GM19452 (cell line): ENCODE results near the gene SMG6.

Source experiments
- ATAC-seq: cut with Tn5 transposase; IDR thresholded peaks from one replicate; pipeline ENCODE4 v1.9.1; 2021; ENCODE audit not compliant: unreplicated experiment

SMG6 gene

DNA sequence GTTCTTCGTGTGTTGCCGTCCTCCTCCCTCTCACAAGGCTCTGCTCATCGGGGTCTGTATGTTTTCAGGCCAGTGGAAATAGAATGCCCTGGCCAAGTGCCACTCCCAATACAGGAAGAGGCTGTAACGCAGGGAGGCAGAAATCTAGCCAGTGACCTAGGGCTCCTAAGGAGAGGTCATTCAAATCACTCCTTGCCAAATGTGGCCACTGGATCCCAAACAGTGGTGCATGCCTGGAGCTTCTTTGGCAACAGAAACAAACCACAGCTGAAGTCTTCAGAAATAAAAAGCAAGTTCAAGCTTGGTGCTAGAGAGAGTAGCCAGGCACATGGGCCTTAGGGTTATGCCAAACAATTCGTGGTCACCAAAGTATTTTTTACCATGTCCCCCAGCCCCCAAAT is 66.1 kb downstream of the SMG6 start:
- no peak for ATAC-seq

DNA sequence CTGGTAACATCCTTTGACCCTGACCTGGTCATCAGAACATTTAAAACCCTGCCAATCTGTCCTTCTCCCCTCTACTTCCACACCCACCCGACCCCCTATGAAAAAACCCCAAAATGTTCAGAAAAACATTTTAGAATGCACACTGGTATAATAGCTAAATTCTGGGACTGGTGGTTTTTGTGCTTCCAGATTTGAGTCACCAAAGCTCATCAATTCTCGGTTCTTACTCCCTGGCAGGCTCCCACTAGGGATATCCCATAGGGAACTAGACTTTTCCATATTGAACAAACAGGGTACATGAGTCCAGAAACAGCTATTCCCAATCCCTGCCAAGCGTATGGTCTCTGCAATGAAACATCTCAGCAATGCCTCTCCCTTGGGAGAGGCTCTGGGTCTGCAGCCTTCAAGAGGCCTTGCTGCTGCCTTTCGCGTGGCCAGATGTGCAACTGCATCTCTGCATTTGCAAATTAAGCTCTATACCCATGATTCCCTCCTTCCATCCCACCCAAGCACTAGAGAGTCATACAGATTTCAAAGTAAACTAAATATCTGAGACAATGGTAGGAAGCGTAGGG is 67.7 kb downstream of the SMG6 start:
- ATAC-seq = no peak

DNA sequence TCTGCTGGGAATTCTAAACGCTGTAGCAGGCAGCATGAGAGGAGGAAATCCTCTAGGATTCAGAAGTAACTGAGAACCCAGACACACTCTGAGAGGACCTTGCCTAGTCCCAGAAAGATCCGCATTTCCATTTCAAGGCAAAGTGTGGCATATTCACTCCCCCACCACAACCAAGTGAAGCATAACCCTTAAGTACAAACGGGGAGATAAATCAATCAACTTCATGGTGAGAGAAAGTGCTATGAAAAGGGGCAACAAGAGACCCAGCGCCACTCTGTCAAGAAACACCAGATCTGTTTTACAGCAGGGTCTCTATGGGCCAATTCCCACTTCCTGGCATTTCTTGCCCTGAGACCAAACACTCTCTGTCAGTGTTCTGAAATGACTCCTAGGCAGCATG is 68.3 kb downstream of the SMG6 start:
- no peak for ATAC-seq

DNA sequence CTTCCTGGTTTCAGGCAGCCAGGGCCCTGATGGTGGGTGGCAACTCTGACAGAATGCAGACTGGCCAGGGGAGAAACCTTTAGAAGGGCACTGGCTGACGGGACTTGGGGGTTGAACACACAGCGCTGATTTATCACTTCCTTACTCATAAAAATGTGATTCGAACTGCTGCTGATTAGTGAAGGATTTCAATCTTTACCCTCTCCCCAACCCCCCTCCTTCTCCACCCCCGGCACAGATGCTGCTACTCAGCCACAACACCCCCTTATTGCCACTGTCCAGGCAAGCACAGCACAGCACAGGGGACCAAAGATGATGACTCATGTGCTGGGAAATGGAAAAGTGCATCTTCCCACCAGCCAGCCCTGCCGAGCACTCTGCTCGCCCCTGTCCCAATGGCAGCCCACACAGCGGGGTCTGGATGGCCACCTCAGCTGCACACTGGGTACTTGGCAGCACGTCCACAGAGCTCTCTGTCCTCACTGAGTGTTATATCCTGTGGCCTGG is 70.1 kb downstream of the SMG6 start:
- ATAC-seq = no peak

DNA sequence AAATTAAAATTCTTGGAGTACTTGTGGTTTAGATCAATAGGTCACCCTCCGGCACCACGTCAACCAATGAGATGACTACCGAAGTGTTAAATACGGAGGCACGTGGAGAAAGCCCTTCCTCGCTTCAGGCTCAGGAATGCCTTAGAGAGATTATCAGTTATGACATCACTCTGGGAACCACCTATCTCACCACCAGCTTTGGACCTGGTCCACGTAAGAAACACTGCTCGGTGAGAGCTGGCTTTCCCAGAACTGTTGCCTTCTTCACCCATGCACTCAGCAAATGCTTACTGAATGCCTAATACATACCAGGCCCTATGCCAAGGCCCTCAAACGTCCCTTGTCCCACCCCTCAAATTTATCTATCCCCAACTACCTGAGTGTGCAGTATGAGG is 71.3 kb downstream of the SMG6 start:
- no peak for ATAC-seq

DNA sequence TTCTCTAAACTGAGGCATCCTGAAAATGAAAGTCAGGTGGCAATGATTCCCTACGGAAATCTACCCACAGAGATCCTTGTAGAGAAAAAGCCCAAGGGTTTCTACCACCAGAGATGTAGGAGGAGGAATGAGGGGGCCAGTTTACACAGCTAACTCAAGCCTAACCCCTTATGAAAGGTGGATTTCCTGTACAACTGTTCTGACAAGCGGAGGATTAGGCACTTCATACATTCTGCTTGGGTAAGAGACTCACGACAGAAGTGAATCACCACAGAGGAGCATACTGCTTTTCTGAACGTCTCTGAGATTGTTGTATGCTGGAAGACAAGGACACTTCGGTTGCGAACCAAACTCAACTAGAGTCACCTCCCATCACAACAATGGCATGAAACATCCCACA is 72.7 kb downstream of the SMG6 start:
- ATAC-seq = no peak

DNA sequence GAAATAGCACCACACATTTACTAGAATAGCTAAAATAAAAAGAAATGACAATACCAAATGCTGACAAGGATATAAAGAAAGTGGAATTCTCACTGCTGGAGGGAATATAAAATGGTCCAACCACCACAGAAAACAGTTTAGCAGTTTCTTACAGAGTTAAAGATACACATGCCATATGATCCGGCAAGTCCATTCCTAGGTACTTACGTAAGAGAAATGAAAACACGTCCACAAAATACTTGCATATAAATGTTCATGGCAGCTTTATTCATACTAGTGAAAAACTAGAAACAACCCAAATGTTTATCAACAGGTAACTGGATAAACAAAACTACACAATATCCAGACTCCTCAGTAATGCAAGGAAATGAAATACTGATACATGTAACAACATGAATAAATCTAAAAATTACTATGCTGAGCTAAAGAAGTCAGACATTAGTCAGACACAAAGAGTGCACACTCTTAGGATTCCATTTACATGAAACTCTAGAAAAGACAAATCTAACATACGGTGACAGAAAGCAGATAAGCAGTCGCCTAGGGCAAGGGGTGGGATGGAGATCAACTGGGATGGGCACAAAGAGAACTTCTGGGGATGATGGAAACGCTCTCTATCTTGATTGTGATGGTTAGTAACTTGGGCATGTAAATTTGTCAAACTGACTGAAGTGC is 76.4 kb downstream of the SMG6 start:
- ATAC-seq = no peak

DNA sequence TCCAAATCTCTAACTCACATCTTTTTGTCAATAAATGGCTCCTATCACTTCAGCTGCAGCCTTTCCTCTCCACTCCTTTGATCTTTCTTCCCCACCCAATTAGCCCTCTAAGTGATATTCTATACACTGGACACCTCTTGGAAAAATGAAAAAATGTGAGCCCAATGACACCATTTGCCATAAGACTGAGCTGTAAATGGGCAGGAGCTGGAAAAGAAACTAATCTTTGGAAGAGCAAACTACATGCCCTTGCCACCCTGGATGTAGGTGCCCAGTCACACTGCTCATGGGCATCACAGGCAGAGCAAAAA is 80.0 kb downstream of the SMG6 start:
- ATAC-seq = no peak

DNA sequence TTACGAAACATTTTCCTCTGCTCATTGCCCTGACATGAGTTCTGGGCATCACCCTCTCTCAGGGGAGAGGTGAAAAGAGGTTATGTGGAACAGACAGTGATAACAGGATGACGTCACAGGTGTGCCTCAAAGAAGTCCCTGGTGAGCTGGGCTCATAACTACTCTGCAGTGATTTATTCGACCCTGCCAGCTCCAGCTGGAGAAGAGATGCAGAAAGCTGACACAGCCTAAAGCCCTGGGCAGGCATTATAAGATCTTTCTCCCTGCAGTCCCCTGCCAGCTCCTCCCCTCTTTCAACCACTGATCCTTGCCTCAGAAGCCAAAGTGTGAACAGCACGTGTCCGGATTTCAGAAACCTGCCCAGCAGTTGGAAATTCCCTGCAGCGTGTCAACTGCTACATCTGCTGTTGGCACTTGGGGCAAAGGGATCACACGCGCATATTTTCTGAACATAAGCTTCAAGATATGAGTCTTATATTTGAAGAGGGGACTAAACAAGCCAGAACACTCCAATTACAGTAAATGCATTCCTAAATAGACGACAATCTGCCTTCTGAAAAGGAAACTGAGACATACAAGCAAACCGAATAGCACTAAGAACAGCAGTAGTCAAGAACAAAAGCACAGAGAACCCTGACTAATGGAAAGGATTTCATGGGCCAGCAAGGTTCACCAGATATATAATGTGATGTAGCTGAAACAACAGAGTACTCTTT is 80.5 kb downstream of the SMG6 start:
- ATAC-seq = peak; percentile 62

DNA sequence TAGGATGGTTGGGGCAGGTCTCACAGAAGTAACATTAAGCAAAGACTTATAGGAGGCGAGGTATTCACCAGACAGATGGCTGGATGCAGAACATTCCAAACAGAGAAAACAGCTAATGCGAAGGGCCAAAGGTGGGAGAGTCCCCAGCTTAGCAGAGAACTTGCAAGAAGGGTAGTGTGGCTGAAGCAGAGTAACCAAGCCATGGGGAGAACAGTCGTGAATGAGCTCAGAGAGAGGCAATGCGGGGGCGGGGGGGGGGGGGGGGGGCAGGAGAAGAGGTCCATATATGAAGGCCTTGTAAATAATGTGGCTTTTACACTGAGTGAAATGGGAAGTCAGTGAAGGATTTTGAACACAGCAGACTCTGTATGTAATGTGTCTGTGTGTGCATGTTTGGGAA is 81.3 kb downstream of the SMG6 start:
- ATAC-seq = no peak

DNA sequence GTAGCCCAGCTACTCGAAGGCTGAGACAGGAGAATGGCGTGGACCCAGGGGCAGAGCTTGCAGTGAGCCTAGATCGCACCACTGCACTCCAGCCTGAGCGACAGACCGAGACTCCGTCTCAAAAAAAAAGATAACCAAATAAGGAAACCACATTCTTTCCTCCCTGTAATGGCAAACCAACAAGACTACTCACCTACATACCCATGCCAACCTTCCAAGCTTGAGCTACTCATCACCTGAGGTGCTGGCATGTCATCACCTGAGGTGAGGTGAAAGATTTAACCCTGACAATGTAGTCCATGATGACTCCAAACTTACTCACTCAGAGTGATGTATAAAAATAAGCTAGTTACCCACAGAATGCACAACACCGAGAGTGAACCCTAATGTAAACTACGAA is 85.2 kb downstream of the SMG6 start:
- ATAC-seq = no peak

DNA sequence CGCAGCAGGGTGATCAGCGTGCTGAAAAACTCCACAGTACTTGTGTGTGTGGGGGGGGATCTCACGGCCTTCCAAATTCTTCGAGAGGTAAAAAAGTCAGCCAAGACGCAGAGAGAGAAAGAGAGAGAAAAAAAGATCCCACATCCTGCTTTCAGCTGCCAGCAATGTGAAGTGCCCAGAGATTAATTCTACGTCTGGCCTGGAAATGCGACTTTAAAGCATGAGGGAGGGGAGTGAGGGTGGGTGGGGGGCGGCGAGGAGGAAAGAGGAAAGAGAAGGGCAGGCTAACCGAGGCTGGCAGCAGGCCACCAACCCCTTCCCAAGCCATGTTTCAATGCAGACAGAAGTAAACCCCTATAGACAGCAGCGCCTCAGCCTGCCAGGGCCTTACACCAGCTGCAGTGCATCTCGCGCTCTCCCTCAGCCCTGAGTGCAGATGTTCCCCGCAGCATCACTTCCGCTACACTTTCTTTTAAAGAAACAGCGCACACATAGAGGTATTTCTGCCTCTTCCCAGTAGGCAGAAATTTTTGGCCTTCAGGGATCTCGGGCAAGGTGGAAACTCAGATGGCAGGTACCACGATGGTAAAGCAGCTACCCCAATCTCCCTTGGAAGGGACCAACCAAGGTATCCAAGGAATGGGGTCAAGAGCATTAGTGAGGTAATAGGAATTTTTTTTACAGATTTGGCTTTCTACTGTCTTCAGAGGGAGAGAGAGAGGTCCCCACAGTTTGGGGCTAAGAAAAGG is 87.8 kb downstream of the SMG6 start:
- peak; percentile 84 for ATAC-seq

DNA sequence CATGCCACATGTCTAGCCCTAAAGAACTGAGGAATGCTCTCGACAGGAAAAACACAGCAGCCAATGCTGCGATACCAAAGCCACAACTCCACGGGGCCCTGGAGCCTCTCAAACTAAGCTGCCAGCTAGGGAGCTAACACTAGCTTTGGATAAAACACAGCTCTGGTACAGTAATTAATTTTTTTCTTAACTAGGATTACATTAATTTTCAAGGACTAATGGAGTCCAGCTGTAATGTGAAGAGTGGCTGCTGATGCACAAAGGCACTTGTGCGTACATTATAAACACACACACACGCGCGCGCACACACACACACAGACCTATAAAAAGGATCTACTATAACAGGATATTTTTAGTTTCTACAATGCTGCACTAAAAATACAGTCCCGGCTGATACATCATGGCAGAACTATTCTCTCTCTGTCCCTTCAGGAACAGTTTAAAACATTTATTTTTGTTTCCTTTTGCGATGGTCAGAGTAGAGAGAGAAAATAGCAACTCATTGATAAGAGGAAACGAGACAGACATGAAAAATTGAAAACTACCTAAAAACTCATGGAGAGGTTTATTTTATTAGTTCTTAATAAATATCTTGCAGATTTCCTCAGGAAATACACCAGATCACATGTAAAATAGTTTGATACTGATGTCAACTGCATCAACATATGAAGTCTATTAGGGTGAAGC is 88.5 kb downstream of the SMG6 start:
- ATAC-seq = no peak

DNA sequence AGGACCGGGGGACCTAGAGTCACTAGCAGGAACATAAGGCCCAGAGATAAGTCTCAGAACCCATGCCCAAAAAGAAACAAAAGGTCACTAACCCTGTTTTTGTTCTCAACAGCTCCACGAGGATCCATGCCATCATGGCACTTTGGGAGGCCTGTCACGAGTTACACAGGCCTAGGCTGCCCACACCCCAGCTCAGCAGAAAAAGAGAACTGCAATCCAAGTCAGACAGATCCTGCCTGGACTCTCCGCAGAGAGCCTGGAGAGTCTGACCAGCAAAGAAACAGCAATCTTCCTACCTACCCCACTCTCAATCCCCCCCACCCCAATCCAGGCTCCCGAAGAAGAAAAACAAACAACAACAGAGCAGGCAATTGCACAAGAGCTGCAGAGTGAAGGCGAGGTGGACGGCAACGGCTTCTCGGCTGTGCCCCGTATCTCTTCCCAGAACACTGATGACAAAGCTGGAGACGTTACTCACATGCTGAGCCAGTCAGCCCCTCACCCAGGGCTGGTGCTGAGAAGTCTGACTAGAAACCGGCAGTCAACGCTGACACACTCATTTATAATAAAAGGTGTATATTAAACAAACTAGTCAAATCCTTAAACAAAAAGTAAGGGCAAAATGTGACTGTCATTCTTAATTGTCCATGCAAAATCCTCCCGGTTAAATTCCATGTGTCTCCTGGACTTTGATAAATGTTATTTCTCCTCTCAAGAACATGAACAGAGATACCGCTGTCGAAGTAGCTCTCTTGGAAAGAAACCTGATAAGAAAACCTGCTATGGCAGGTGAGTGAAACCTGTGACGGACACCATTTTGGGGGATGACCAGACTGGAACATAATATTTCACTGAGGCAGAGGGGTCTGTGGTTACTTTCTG is 89.3 kb downstream of the SMG6 start:
- ATAC-seq = no peak

DNA sequence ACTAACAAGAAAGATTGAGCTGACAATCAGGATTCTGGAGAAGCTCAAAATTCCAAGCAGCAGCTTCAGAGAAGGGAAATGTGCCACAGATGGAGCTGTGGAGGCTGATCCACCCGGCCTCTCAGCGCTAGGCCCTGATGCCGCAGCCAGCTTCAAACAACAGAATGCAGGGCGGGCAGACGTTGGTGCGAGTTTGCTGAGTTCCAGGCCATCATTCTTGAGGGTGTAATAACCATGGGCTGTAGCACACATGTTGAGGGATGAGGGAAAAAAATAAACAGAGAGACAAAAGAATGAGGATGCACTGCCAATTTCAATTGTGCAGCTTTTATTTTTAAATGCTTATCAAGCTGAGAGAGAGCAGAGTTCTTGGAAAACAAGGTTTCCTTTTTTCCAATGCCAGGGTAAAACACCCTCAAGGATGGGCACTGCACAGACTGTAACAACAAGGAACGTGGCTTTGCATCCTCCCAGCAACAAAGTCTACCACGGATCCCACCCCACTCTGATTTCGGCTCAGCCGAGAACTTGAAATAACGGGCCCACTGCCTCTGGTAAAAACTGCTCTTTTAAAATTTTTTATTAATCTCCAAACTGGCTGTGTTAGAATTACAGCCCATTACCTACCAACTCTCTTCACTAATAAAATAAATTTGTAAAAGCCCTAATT is 90.2 kb downstream of the SMG6 start:
- ATAC-seq = no peak

DNA sequence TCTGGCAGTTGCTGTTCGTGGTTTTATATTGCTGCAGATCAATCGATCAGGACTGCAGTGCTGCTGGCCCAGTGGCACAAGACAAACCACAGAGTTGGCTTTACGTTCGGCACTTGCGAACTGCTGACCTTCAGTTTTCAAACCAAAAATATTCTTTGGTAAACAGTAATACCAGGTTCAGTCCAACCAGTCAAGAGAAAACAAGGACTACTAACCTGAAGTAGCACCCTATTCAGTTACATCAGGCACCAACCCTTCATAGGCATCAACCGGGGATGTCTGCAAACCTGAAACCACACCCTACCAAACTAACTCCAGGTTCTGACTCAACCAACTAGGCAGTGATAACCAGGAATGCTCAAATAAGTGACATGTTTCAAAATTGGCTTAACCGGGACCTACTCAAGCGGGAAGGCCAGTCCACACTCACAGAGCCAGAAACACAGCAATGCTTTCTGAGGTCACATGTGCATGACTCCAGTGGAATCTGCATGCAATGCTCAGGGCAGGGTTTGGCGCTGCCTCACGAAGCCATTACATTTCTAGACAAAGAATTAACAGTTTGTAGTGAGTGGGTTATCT is 91.1 kb downstream of the SMG6 start:
- ATAC-seq = no peak

DNA sequence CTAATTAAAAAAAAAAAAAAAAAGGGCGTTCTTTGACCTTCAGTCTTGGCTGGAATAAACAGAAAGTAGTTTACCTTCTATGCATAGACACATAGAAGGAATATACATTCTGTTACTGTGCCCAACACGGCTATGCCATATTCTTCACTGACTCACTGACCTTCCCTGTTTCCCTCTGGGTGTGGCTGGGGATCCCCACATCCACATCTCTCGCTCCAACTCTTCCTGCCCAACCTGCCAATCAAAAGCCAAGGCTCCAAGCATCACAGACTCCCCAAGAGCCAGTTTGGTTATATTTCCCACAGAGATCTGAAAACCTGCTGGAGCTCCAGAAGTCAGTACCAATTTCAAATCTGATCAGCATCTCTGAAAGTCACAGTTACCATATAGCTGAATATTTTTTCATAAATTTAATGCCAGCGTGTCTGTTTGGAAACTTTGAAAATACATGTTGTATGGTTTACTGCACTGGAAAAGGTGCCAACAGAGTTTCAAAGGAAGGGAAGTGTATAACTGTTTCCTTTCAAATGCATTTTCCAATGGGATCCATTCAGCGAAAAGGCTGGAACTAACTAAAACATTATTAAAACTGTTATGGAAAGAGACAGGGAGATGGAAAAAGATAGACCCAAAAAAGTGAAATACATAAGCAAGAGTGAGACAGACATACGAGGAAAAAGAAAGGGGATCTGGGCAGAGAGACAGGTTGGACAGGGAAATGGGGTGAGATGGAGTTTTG is 91.8 kb downstream of the SMG6 start:
- no peak for ATAC-seq

DNA sequence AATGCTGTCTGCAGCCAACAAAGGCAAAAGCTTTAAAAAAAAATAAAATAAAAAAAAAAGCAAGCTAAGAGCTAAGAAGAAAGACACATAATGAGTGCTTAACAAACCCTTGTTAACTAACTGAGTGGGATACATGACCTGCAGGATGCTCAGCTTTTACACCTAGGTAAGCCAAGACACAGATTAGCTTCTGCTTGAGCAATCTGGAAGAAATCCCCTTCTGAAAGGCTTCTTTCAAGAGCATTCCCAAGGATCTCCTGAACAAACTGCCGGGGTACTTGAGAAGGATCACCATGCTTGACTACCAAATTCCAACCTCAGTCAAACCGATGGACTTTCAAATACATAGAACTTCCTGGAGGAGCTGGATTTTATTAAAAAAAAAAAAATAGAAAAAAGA is 92.9 kb downstream of the SMG6 start:
- ATAC-seq = no peak
